Stimulated activated CD4-positive, alpha-beta T cell treated with anti-CD3 and anti-CD28 coated beads, Interleukin-4, amount 100 ng/mL, for 24 hours (primary cell): ENCODE results near the gene MEF2B.

ENCODE experiments used
- DNase-seq: peaks from one replicate; pipeline ENCODE4 v3.0.0-alpha.2; 2020

Gene MEF2B

GRCh38 chr19:19096641-19097627, 73.1 kb downstream of the MEF2B start:
- DNase-seq: no peak

DNA sequence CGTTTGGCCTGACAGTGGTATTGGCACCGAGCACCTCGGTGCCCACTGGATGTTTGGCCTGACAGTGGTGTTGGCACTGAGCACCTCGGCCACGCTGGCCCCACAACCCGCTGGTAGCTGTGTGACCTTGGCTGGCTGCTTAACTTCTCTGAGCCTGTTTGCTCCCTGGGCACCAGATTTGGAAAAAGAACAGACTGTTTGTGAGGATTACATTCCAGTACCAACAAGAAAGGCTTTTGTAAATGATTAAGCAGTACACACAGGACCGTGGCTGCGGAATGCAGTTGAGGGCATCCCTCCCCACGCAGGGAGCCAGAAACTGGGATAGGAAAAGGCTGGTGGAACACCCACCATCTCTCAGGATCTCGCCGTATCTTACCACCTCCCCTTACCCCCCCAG, 74.4 kb downstream of the MEF2B start:
- DNase-seq: no peak
